GM21717 (cell line): ENCODE measurements around the gene INPP5E.
"Not testable (repeated sequence)": the region's sequence is repeated elsewhere in the genome, so short reads cannot be mapped to it uniquely, and the experiment has no call there.

Experiments used
- ATAC-seq: cut with Tn5 transposase; IDR thresholded peaks from one replicate; pipeline ENCODE4 v1.9.1; 2021; ENCODE audit warnings: mild to moderate bottlenecking, moderate library complexity; ENCODE audit not compliant: unreplicated experiment

INPP5E gene

DNA sequence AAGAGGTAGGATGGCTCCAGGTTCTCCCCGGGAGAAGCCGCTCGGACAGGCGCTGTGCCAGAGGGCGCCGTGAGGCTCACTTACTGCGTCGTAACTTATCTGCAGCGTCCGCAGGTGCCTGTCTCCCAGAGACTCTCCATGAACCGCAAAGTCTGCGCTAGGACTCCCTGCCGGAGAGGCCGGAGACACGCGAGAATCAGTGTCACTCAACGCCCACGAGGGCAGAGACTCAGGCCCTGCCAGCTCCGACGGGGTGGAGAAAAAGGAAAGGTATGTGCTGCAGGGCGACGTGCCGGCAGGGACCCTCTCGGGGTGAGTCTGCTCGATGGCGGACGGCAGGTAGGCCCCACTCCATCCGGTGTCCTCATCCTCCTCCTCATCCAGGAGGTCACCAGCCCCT is 32.6 kb downstream of the INPP5E start:
- ATAC-seq, result not testable (repeated sequence)

DNA sequence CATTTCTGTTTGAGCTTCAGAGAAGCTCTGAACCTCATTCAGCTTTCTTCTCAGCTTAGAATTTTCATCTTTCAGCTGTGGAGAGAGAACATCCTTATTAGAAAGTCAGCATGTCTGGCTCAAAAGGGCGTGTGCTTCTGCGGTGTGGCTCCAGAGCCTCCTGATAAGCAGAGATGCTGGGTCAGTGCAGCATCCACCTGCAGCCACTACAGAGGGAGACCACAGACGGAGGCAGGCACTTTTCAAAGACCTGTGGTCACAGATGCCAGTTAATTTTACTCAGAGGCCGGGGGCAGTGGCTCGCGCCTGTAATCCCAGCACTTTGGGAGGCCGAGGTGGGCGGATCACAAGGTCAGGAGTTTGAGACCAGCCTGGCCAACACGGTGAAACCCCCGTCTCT is 33.7 kb downstream of the INPP5E start:
- not testable (repeated sequence) for ATAC-seq

DNA sequence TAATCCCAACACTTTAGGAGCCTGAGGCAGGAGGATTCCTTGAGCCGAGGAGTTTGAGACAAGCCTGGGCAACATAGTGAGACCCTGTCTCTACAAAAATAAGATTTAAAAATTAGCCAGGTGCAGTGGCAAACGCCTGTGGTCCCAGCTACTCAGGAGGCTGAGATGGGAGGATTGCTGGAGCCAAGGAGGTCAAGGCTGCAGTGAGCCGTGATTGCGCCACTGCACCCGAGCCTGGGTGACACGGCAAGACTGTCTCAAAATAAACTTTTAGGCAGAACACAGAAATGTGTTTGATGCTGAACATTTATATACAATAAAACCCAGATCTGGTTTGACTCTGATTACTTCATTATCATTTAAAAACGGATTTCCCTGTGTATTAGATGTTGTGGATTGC is 34.2 kb downstream of the INPP5E start:
- no peak for ATAC-seq

DNA sequence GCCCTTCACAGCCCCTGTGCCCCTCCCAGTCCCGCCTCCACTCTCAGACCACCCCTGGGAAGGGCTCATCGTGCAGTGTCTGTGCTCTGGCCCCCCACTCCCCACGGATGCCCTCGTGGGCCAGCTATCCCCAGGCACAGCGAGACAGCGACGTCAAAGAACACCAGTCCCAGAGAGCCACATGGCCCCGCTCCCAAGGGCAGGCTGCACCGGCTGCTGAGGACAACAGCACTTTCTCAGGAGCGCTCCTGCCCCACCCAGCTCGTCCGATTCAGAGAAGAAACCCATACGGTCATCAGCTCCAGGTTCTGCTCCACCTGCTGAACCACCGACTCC is 34.9 kb downstream of the INPP5E start:
- no peak for ATAC-seq

DNA sequence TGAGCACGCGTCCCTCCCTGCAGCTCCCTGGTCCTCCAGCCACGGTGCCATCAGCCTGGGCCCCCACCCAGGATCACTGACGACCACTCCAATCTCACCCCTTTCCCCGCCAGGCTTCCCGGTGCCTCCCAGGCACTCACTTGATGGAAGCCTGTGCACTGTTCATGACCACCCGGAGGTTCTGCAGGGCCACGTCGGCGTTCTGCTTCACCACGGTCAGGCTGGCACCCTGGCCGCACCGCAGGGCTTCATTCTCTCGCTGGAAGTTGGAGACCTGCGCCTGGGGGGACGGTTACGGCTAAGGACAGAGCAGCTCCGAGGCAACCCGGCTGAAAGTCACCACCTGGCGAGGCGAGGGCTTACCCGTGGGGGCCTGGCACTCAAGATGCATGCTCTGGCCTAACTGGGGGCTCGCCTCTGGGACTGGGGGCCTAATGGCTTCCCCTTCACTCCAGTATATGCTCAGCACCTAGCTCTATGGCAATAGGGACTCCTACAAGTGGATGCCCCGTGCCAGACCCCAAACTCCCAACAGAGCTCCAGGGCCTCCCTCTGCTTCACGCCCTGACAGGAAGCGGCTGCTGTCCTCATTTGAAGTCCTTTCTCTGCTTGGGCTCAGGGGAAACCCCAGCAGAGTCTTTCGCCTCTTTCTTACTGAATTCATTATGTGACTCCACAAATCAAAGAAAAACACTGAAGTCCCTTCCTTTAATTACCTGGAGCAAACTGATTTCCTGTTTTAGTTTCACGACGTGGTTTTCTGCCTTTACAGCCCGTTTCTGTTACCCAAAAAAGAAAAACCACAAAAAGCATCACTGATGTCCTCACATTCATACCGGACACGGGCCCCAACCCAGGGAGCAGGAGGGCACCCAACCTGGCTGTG is 35.5 kb downstream of the INPP5E start:
- ATAC-seq, result no peak

DNA sequence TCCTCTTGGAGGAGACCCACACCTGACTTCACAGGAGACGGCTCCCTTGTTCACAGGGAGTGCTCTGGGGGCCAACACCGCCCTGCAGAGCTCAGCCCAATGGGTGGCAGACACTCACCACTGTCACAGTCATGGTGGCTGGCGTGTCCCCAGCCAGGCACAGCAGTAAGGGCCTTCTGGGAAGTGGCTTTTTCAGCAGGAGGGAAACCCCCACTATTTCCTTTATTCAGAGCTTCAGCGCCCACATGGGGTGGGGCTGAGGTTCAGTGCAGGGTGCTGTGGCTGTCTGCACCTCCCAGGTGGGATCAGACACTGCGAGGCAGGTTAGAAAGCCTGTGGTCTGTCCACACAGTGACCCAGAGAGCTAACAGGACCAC is 36.1 kb downstream of the INPP5E start:
- ATAC-seq, result no peak

DNA sequence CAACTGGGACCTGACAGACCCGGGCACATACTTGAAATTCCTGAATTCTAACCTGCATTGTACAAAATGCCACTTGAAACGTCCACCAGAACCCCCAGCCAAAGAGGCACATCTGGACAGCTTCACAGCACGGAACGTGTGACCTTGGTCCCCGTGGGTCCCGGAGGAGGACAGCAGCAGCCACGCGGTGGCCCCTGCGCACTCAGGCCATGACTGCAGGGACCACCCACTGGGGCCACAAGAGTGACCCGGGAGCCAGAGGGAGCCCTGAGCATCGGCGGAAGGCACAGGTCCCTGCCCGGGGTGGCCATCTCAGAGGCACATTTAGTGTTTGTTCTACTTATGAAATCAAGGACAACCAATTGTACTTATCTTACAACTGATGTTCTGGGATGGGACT is 37.6 kb downstream of the INPP5E start:
- ATAC-seq, result no peak

DNA sequence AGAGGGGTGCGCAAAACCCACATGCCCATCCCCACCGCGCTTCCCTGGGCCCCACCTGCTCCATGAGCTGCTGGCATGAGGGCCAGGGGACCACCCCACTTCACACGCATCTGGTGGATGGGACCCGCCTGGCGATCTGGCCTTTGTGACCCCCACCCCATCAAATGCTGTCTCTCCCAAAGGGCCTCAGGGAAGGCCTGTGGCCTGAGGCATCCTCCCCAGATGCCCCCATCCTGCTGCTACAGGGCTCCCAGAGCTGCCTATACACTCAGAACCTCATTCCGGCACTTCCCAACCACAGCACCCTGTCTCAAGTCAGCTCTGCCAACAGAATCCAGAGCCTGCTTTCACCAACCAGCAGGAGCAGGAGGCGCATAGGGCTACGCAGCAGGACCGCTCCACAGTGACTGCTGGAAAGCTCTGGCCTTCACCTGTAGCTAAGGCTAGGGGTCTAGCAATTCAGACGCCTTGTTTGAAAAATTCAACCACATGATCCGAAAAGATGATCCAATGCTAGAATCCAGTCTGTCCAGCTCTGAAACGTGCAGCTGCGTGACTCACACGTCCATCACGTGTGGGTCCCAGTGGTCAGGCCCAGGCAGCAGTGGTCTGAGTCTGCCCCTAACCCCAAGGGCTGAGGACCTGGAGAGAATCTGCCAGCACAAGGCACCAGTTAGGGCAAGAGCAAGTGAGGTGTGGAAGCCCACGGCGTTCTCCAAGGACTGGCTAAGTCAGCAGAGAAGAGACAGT is 38.3 kb downstream of the INPP5E start:
- no peak for ATAC-seq

DNA sequence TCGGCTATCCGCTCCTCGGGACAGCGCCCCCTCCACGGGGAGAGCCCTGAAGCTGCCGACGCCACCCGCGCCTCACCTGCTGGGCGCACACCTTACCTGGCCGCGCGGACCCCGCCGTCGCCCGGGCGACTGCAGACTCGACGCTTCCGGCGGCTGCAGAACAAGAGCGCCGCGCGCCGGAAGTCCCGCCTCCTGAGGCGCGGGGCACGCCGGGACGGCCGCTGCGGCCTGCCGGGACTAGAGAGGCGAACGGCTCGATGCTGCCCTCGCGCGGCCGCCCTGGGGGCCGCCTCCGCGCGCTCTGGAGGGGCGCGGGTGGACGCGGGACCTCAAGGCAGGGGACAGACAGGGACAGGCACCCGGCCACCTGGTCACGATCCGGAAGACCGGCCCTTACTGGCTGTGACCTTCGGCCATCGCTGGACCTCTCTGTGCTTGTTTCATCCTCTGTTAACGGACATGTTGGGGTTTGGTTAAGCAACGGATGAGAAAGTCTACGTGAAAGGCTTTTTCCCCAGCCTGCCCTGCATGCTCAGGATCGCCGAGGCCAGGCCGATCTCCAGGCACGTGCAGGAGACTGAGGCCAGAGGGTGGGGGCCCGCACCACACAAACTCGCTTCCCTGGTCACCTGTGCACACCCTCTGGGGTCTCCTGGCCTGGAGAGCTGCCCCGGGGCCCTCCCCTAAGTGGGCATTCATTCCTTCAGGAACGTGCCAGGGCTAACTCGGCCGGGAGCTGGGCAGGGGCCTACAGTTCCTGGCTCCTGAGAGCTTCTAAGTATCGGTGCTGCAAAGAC is 39.4 kb downstream of the INPP5E start, which contains the start of gene SNAPC4:
TSS of gene SNAPC4 (minus strand) at position 133 of the 797 bp plus-strand sequence. CDS start 1,742 bp downstream, outside the sequence.
- ATAC-seq, result peak; percentile 64

DNA sequence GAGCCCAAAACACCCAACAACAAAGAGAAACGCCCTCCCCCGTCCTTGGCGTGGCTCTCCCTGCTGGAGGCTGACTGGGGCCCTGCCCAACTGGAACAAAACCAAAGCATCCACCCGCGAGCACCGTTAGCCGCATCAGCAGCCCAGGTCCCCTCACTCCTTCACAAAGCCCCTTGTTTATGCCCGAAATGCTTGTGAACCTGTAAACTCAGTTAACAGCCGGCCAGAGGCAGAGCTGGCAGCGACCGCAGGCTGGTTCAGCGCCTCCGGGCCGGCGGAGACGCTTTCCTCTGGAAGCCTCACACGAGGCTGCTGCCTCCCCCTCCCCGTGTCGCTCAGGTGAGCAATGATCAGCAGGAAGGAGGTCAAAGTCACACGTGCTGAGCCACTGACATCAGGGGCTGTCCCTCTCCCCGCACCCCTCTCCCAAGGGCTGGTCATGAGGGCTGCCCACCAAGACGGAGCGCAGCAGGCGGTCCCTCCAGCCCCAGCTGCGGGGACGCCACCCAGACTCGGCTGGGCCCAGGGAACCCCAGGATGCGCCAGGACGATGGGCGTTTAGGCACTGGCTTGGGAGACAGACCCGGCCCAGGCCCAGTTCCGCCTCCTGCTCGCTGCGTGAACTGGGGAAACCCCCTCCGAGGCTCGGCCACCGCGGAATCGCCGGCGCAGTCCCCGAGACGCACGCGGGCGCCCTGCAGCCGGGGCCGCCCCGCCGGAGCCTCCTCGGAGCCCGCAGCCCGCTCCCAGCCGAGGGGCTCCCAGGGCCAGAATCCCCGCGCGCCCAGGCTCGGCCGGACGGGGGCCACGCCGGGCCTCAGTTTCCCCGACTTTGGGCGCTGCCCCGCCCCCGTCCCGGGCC is 40.2 kb downstream of the INPP5E start:
- ATAC-seq, result no peak

DNA sequence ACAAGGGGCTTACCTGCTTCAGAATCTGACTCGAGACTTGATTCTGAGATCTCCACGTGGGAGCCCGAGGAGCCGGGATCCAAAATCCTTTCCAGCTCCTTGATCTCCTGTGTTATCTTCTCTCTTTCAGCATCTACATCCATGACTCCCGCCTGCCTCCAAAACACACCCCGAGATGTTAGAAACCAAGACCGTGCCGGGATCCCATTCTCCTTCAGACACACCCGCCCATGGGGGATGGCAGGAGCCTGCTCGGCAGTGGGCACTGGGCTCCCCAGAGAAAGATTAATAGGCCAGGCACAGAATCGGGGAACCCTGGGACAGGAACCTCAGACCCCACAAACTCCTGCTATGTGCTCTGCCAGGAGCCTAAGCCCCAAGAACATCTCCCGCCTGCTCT is 41.4 kb downstream of the INPP5E start:
- no peak for ATAC-seq

DNA sequence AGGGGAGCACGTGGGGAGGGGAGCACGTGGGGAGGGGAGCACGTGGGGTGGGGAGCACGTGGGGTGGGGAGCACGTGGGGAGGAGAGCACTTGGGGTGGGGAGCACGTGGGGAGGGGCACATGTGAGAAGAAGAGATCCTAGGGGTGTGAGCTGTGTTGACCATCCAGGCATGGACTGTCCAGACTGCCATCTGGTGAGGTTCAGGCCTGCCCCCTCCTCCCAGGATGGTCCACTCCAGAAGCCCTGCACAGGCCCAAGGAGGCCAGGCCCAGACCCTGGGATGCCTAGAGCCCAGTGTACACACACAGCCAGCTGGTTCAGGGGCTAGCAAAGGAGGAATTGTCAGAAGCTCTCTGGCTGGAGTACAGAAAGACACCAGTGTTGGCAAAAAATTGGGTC is 42.0 kb downstream of the INPP5E start:
- no peak for ATAC-seq

DNA sequence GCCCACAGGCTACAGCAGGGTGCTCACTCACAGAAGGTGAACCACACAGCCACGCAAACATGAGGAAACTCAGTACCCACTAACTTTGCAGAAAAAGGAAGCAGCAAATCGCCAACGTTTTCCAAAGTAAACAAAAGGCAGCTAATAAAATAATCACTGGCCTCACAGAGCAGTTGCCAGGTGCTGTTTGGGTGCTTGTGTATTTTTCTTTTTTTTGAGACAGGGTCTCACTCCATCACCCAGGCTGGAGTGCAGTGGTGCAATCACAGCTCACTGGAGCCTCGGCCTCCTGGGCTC is 43.5 kb downstream of the INPP5E start:
- ATAC-seq, result no peak

DNA sequence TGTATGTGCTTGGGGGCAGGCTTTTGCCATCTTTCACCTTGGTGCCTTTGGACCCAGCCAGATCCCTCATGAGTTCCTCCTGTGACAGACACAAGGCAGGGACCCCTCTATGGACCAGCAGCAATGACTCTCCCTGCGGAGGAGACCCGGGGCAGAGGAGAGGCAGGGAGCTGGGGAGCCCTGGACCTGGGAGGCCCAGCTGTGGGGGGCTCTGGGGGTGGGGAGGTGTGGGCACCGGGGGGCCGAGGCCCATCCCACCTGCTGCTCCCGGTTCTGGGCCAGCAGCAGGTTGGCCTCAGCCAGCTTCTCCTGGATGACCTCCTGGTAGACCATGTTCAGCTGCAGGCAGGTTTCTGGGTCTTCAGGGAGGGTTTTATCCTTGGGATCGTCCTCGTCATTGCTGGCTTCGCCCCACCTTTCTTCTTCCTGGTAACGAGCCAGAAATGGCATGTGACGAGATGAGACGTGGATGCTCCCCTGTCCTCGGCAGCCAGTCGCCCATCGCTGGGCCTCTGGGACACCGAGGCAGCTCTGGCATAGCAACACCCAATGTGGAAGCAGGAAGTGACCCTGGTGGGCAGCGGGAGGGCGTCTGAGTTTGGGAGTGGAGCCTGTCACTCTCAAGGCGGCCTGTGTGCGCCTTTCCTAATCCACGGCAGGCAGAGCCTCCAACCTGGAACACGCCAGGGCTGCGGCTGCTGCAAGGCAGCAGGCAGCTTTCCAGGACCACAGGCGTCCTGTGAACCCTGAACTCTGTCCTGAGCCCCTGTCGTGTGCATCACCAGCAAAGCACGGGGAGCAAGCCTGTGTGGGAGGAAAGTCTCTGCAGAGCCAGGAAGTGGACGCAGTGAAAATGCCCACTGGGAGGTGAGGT is 44.1 kb downstream of the INPP5E start:
- no peak for ATAC-seq

DNA sequence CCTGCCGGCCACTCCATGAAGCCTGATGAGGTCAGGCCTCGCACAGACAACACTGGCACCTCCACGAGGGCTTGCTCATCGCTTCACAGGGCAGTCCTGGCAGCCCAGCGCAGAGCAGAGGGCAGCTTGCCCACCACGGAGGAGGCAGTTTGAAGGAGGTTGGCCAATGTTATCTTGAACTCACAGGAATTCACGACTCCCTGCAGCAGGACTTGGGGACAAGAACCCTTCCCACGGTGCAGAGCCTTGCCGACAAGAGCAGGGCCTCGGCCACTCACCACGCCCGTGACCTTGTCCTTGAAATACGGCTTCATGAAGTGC is 44.7 kb downstream of the INPP5E start:
- ATAC-seq, result no peak

DNA sequence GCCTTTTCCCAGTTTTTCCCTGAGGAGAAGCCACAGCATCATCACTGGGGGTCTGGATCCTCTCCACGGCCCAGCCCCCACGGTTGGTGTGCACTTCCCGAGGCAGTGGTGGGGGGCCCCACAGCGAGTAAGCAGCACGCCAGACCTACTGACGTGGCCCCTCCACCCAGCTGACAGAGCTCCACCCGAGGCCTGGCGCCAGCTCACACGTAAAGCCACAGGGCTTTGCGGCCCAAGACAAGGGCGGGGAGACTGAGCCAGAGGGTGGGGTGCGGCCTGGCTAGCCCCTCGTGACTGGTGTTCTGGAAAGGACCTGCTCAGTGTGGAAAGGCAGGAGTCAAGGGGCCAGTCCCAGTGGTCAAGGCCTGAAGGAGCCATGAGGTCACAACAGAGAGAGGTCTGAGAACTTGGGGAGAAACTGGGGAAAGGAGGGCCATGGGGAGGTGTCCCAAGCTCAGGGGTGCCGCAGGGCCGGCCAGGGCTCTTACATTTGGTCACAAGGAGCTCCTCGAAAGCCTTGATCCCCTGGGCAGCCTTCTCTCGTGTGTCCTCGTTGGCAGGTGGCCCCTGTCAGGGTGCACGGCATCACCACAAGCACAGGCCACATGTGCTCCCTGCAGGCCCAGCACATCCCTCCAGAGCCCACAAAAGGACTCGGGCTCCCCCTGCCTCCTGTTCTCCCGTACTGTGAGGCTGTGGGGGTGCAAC is 45.2 kb downstream of the INPP5E start:
- ATAC-seq, result no peak

DNA sequence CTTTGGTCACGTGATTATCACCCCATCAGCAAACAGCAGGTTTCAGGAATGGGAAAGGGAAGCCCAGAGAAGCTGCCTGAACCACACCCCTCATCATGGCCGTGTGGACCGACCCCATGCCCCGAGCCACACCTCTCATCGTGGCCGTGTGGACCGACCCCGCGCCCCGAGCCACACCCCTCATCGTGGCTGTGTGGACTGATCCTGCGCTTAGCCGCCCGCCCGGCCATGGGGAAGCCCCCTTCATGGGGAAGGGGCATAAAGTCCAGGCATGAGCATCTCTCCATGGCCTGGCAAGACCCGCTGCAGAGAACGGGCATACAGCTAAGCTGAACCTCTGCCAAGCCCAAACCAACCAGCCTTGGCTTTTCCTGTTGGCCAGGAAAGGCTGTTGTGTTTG is 46.1 kb downstream of the INPP5E start:
- no peak for ATAC-seq

DNA sequence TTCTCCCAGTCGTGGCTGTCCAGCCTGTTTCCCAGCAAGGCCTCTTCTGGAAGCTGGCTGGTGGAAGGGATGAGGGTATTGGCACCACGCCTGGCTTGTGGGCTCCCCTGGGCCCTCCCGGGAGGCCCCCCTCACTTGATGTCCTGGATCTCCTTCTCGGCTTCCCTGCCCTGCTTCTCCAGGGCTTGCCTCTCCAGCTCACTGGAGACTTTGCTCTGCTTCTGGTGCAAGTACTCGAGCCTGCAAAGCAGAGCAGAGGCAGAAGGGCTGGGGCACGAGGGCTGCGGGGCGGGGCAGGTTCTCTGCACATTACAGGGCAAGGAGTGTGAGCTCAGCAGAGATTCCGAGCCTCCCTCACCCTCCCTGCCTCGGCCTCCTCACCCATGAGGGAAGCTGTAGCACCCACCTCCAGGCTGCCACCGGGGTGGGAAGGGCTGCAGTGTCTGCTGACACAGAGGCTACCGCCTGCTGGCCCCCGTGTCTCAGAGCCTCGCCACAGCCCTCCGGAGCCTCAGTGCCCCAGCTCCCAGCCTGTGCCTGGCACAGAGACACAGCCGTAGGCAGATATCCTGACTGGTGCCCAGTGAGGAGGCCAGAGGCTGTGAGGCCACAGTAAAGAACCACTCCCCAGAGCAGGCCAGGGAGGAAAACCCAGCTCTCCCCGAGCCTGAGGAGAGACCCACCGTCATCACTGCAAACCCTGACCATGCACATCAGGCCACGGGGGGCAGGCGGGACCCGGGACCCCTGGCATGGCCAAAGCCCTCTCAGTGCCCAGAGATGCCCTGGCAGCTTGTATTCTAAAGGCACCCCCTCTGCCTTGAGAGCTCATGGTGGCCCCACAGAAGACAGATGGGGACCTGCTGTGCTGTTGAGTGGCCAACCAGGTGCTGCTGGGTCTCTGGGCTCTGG is 46.9 kb downstream of the INPP5E start:
- no peak for ATAC-seq
